Measurements from ENCODE around the gene HIVEP3. TPM values are rescaled to one million over a fixed set of nuclear protein-coding genes. Genes with fewer than 3 reads are reported as not detected.

Gene HIVEP3
- total RNA-seq, 4 donors from 2014 or later, result 1.4 to 3.0 (median 2.3) TPM

- Histone ChIP-seq H3K27me3 (no peaks in the 10 kb centered on the region), H3K4me1 (peaks cover 62 to 91% (median 79%) of the 10 kb centered on the region in 4 donors), H3K9me3 (no peaks in the 10 kb centered on the region), H3K36me3 (no peaks in the 10 kb centered on the region), H3K27ac (replicated peaks in 1 of 4) (peak overlapping the region; percentile 70 to 78 (median 74)), H3K4me3 (no peak overlapping the region)
- intact Hi-C loops (cut with DNase I), result no loop called here
- no peak for DNase-seq (ENCODE audit: extremely low spot score)
- WGBS, result 70% methylated on average over 17 of the region's 21 CpGs
- TF ChIP-seq POLR2A (IDR thresholded peaks at IDR 0.05; ENCODE audit: low read depth), result no peak
- TF ChIP-seq EP300 (IDR thresholded peaks at IDR 0.05), result no peak
- TF ChIP-seq CTCF (IDR thresholded peaks at IDR 0.05), result no peak
- TF ChIP-seq POLR2AphosphoS5 (IDR thresholded peaks at IDR 0.05), result no peak
These were observed 435.5 kb downstream of the HIVEP3 start for GRCh38 chr1:41483001-41483850.

- TF ChIP-seq POLR2AphosphoS5 (IDR thresholded peaks at IDR 0.05) (peak; percentile 3 to 10), POLR2A (IDR thresholded peaks at IDR 0.05; ENCODE audit: low read depth) (no peak)
- Histone ChIP-seq H3K36me3 (no peaks in the 10 kb centered on the region), H3K27me3 (no peaks in the 10 kb centered on the region), H3K4me3 (no peak overlapping the region), H3K27ac (replicated peaks in 1 of 4) (peak overlapping the region; percentile 70 to 78 (median 74)), H3K9me3 (no peaks in the 10 kb centered on the region), H3K4me1 (peaks cover 56 to 91% (median 75%) of the 10 kb centered on the region in 4 donors)
- DNase-seq (ENCODE audit: extremely low spot score), result no peak
- intact Hi-C loops (cut with DNase I), result no loop called here
- 37% methylated on average over 13 of the region's 18 CpGs for WGBS
These were observed 436.5 kb downstream of the HIVEP3 start for GRCh38 chr1:41482001-41482765.

GRCh38 chr1:41481109-41481775, 437.5 kb downstream of the HIVEP3 start:
- WGBS, result 83% methylated on average over 14 of the region's 15 CpGs
- Histone ChIP-seq H3K36me3 (no peaks in the 10 kb centered on the region), H3K4me3 (no peak overlapping the region), H3K4me1 (peaks cover 55 to 91% (median 75%) of the 10 kb centered on the region in 4 donors), H3K9me3 (no peaks in the 10 kb centered on the region), H3K27me3 (no peaks in the 10 kb centered on the region), H3K27ac (replicated peaks in 1 of 4) (peak overlapping the region in 2 of 4 donors; percentile 77 to 78)
- DNase-seq (ENCODE audit: extremely low spot score), result no peak
- intact Hi-C loops (cut with DNase I), result no loop called here
- TF ChIP-seq CTCF (IDR thresholded peaks at IDR 0.05) (no peak), POLR2AphosphoS5 (IDR thresholded peaks at IDR 0.05) (no peak), EP300 (IDR thresholded peaks at IDR 0.05) (no peak), POLR2A (IDR thresholded peaks at IDR 0.05; ENCODE audit: low read depth) (no peak)

- H3K4me1 ChIP-seq, result peaks cover 52 to 91% (median 75%) of the 10 kb centered on the region in 4 donors
- H3K9me3 ChIP-seq, result no peaks in the 10 kb centered on the region
- DNase-seq (ENCODE audit: extremely low spot score), result no peak
- 96% methylated on average over 10 of the region's 10 CpGs for WGBS
- peak overlapping the region in 3 of 4 donors; percentile 39 to 71 (median 64) for H3K27ac ChIP-seq (replicated peaks in 1 of 4)
- no peaks in the 10 kb centered on the region for H3K36me3 ChIP-seq
- no peak overlapping the region for H3K4me3 ChIP-seq
- no peak for TF ChIP-seq POLR2AphosphoS5 (IDR thresholded peaks at IDR 0.05)
- TF ChIP-seq CTCF (IDR thresholded peaks at IDR 0.05), result no peak
- no peak for TF ChIP-seq EP300 (IDR thresholded peaks at IDR 0.05)
- no peak for TF ChIP-seq POLR2A (IDR thresholded peaks at IDR 0.05; ENCODE audit: low read depth)
- intact Hi-C loops (cut with DNase I), result no loop called here
- no peaks in the 10 kb centered on the region for H3K27me3 ChIP-seq
These were observed 438.3 kb downstream of the HIVEP3 start for GRCh38 chr1:41480204-41481108.
